HCT116 (cell line): ENCODE results near the gene PIK3IP1.

Experiments
- CTCF ChIP-seq, 3 experiments: fragments of 200-600 bp in 1 of 3; sonication (generic) in 1 of 3; IDR thresholded peaks in 2 of 3; conservative IDR thresholded peaks in 1 of 3; 2 replicates each; pipeline ENCODE4 v1.5.1; 2012 to 2017; ENCODE audit warnings: low read depth in 2 of 3, low read length in 2 of 3, antibody characterized with exemption in 1 of 3, borderline replicate concordance in 1 of 3, control low read depth in 1 of 3, mild to moderate bottlenecking in 1 of 3, mixed read lengths in 1 of 3, mixed run types in 1 of 3, moderate library complexity in 1 of 3; ENCODE audit not compliant: insufficient read depth in 1 of 3
- POLR2A ChIP-seq: IDR thresholded peaks from 2 replicates; pipeline ENCODE4 v1.7.0; 2011; ENCODE audit warnings: borderline replicate concordance; ENCODE audit not compliant: insufficient read depth, insufficient read length; ENCODE audit errors: extremely low read depth
- SP1 ChIP-seq: IDR thresholded peaks from 2 replicates; pipeline ENCODE4 v1.6.1; 2012; ENCODE audit warnings: low read depth

GRCh38 chr22:31288496-31289240 lies 3.6 kb downstream of the PIK3IP1 start:
- TF ChIP-seq CTCF (IDR thresholded peaks at IDR 0.05 in 2 of 3, conservative IDR thresholded peaks at IDR 0.05 in 1 of 3; ENCODE audit: borderline replicate concordance in 1 of 3, insufficient read depth in 1 of 3, low read depth in 2 of 3, low read length in 2 of 3) (no peak), SP1 (no peak), POLR2A (no peak)
